Spleen (tissue), 13 donors: Measurements from ENCODE around the gene KRT13. TPM values are rescaled to one million over a fixed set of nuclear protein-coding genes. Genes with fewer than 3 reads are reported as not detected.

Experiments
- DNase-seq: peaks from one replicate; pipeline ENCODE4 v3.0.0-alpha.2; 2020
- H3K27ac ChIP-seq, 8 donors: fragments of 200-600 bp; sonication (generic) in 7 of 8; 1 replicate in 4 of 8; 2 replicates in 4 of 8; pipeline versions ENCODE4 v1.5.0 to v1.8.0; 2016 to 2021; ENCODE audit warnings: inconsistent platforms in 4 of 8, mild to moderate bottlenecking in 4 of 8, moderate library complexity in 1 of 8
- H3K27me3 ChIP-seq, 7 donors: fragments of 200-600 bp; sonication (generic) in 6 of 7; replicated peaks in 1 of 7; 1 replicate in 4 of 7; 2 replicates in 3 of 7; pipeline versions ENCODE4 v1.5.0 to v1.8.0; 2016 to 2021; ENCODE audit warnings: inconsistent platforms in 3 of 7, mild to moderate bottlenecking in 1 of 7
- H3K36me3 ChIP-seq, 6 donors: fragments of 200-600 bp; sonication (generic) in 5 of 6; 1 replicate in 4 of 6; 2 replicates in 2 of 6; pipeline versions ENCODE4 v1.5.0 to v1.8.0; 2016 to 2021; ENCODE audit warnings: inconsistent platforms in 2 of 6
- H3K4me1 ChIP-seq, 6 donors: fragments of 200-600 bp; sonication (generic) in 5 of 6; 1 replicate in 3 of 6; 2 replicates in 3 of 6; pipeline versions ENCODE4 v1.5.0 to v1.8.0; 2016 to 2021; ENCODE audit warnings: inconsistent platforms in 3 of 6
- H3K4me3 ChIP-seq, 8 donors: fragments of 200-600 bp; sonication (generic) in 7 of 8; 1 replicate in 4 of 8; 2 replicates in 4 of 8; pipeline versions ENCODE4 v1.5.0 to v1.8.0; 2016 to 2021; ENCODE audit warnings: inconsistent platforms in 4 of 8, mild to moderate bottlenecking in 4 of 8, moderate library complexity in 2 of 8
- H3K9me3 ChIP-seq, 8 donors: fragments of 200-600 bp; sonication (generic) in 7 of 8; 1 replicate in 4 of 8; 2 replicates in 4 of 8; pipeline versions ENCODE4 v1.5.0 to v1.8.0; 2016 to 2021; ENCODE audit warnings: inconsistent platforms in 4 of 8
- CTCF ChIP-seq, 11 experiments: fragments of 200-600 bp in 7 of 11; fragments of 450-650 bp in 4 of 11; sonication (generic) in 4 of 11; IDR thresholded peaks in 8 of 11; conservative IDR thresholded peaks in 3 of 11; 1 replicate in 7 of 11; 2 replicates in 4 of 11; pipeline versions ENCODE4 v1.4.0 to v1.8.0; 2016 to 2021; ENCODE audit warnings: antibody characterized with exemption in 11 of 11, inconsistent platforms in 4 of 11, mild to moderate bottlenecking in 1 of 11
- POLR2A ChIP-seq, 3 donors: fragments of 450-650 bp; IDR thresholded peaks; one replicate each; pipeline ENCODE4 v1.5.1; 2017; ENCODE audit warnings: antibody characterized with exemption in 3 of 3, mild to moderate bottlenecking in 1 of 3
- POLR2AphosphoS5 ChIP-seq, 3 donors: sonication (generic); formaldehyde crosslinking; IDR thresholded peaks; one replicate each; pipeline ENCODE4 v1.5.1; 2017; ENCODE audit warnings: antibody characterized with exemption in 3 of 3
- WGBS, 5 donors: extraction: QIAGEN DNeasy Blood & Tissue Kit in 3 of 5; methylation state at CpG; one replicate each; pipeline versions ENCODE4 v1.1.5 to v1.1.7; 2013 to 2018; 5-methylcytosine and 5-hydroxymethylcytosine counted together
- intact Hi-C: fragments of 100-400 bp; cut with DNase I; formaldehyde crosslinking; loops from one replicate; pipeline ENCODE4 v1.15.0; 2023; ENCODE audit warnings: low total_unique reads
- long read RNA-seq, 2 donors: transcript quantifications; one replicate each; lab custom pipeline, GENCODE V29; 2026
- polyA plus RNA-seq, 3 donors: library from polyadenylated mRNA; stranded (reverse); fragments of 200-250 nt; gene quantifications; one replicate each; pipeline ENCODE4 v1.2.1, GENCODE V29; 2013
- total RNA-seq, 7 donors: library from RNA; depleted of rRNA in 3 of 7; stranded (reverse); fragments of >200 nt in 3 of 7; fragmentation: NEBNext Ultra II Directional in 4 of 7; extraction: Animal tissue kit (Norgen Biotek cat#: 25700) in 4 of 7; gene quantifications; one replicate each; pipeline versions ENCODE4 v1.1.0 to v1.2.1, GENCODE V29; 2016 to 2021
- donor health status: healthy with polysubstance abuse.
- donor health status: DM: no; HTN: no; CAD: no; lungs with moderate emphysema.
- donor health status: DM: no; HTN: no; CAD: no.
- donor health status: Bipolar disorder and iron deficiency.
- donor health status: healthy.
- donor health status: DM: no; HTN: no; CAD: no.
- donor health status: DM: yes; HTN: yes; CAD: no.

Gene KRT13
- total RNA-seq: not detected
- 10 to 100 TPM in 1 of 3 donors, 1 to 10 TPM in 2; 1.6 to 26.4 (median 3.8) TPM for polyA plus RNA-seq
- long read RNA-seq, donor 1: 0 reads
- long read RNA-seq, donor 2: 0 reads

DNA sequence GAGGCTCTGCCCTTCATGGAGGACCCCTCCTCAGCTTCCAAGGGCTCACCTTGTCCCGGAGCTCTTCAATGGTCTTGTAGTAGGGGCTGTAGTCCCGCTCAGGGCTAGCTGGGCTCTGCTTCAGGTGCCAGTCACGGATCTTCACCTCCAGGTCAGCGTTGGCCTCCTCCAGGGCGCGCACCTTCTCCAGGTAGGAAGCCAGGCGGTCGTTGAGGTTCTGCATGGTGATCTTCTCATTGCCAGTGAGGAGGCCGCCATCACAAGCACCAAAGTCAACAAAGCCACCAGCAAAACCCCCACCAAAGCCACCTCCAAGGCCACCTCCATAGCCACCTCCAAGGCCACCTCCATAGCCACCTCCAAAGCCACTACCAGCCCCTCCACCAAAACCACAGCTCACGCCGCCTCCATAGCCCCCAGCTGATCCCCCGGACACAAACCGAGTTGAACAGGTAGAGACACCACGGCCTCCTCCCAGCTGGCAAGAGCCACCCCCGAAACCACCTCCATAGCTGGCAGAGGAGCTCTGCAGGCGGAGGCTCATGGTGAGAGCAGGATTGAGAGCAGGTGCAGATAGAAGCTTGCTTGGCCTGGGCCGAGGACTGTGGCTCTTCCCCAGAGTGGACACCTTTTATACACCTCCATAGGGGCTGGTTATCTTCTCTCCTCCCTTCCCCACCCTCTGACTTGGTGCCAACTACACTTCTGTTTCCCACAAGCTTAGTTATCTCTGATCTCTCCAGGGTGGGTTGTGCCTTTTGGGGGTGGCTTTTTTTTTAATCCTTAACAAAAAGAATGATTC lies at the start of gene KRT13:
KRT13 (minus strand) TSS at position 606 of the 802 bp plus-strand sequence; CDS start at position 544, 62 bp downstream.
- Histone ChIP-seq H3K27me3 (peaks cover 0 to 4% (median 0%) of the 10 kb centered on the region in 7 donors), H3K9me3 (no peaks in the 10 kb centered on the region), H3K27ac (no peak within 1 kb of the TSS), H3K36me3 (no peaks in the 10 kb centered on the region), H3K4me1 (peaks cover 0 to 5% (median 0%) of the 10 kb centered on the region in 6 donors), H3K4me3 (no peak within 1 kb of the TSS)
- intact Hi-C loops: no loop called here
- 80 to 91% (median 86%) methylated on average over 17 of the region's 17 CpGs for WGBS, 5 donors
- DNase-seq: no peak
- TF ChIP-seq POLR2AphosphoS5 (IDR thresholded peaks at IDR 0.05): no peak
- no peak for TF ChIP-seq POLR2A (IDR thresholded peaks at IDR 0.05)
- no peak for TF ChIP-seq CTCF (IDR thresholded peaks at IDR 0.05 in 8 of 11, conservative IDR thresholded peaks at IDR 0.05 in 3 of 11)

DNA sequence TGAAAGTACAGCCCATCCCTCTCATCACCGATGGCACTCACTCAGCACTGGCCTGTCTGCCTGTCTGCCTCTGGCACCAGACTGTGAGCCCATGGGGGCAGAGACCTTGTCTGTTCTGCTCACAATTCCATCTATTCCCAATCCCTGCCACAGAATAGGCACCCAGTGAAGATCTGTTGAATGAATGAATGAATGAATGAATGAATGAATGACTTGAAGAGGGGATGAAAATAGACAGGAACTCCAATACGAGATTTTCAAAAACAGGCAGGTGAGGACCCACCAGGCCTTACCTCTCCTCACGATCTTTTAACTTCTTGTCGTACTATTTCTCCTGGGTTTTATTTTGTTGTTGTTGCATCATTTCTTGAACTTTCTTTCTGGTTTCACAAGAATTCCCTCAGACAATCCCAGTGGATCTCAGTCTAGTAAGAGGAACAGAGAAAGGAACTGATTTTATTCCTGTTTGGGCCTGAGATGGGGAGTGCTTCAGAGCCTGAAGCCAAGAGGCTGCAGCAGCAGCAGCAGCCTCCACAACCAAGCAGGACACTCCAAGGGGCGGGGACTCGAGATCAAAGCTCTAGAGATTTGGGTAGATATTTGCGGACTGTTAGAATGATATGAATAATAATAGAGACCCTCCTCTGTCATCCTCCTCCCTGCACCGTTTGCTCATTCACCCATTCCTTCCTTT lies 48.7 kb upstream of the KRT13 start:
- H3K36me3 ChIP-seq: no peaks in the 10 kb centered on the region
- intact Hi-C loops: loop anchor here (5.0 kb wide), 1 partner anchor 108 kb away; no protein-coding TSS in a partner anchor
- peak overlapping the region in 3 of 8 donors; percentile 36 to 44 (median 44) for H3K27ac ChIP-seq
- 75 to 78% (median 75%) methylated on average over 8 of the region's 8 CpGs for WGBS, 5 donors
- H3K27me3 ChIP-seq: peaks cover 0 to 27% (median 0%) of the 10 kb centered on the region in 7 donors
- DNase-seq: no peak
- peaks cover under 1 to 18% (median 9%) of the 10 kb centered on the region in 6 donors for H3K4me1 ChIP-seq
- H3K4me3 ChIP-seq: no peak overlapping the region
- TF ChIP-seq CTCF (IDR thresholded peaks at IDR 0.05 in 8 of 11, conservative IDR thresholded peaks at IDR 0.05 in 3 of 11) (no peak), POLR2AphosphoS5 (IDR thresholded peaks at IDR 0.05) (no peak), POLR2A (IDR thresholded peaks at IDR 0.05) (no peak)
- no peaks in the 10 kb centered on the region for H3K9me3 ChIP-seq

DNA sequence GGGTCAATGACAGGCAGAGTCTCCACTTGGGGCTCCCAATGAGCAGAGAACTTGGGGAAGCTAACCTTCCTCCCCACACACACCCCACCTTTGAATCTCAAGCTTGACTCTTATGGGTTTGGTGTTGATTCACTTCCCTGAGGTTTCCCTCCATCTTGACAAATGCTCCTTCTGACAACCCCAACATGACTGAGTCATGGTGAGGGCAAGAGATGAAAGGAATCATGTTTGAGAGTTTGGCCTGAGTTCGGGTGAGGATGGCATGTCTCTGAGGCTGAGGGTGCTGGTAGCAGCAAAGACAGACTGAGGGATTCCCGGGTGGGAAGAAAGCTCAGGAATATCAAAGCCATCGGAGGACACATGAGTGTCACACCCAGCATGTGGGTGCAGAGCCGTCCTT lies 47.8 kb upstream of the KRT13 start:
- peaks cover 0 to 29% (median 0%) of the 10 kb centered on the region in 7 donors for H3K27me3 ChIP-seq
- H3K9me3 ChIP-seq: no peaks in the 10 kb centered on the region
- peaks cover 11 to 27% (median 19%) of the 10 kb centered on the region in 6 donors for H3K4me1 ChIP-seq
- intact Hi-C loops: loop anchor here (5.0 kb wide), 1 partner anchor 109 kb away; no protein-coding TSS in a partner anchor
- TF ChIP-seq CTCF (IDR thresholded peaks at IDR 0.05 in 8 of 11, conservative IDR thresholded peaks at IDR 0.05 in 3 of 11): no peak
- TF ChIP-seq POLR2A (IDR thresholded peaks at IDR 0.05): no peak
- no peak for TF ChIP-seq POLR2AphosphoS5 (IDR thresholded peaks at IDR 0.05)
- DNase-seq: no peak
- H3K36me3 ChIP-seq: no peaks in the 10 kb centered on the region
- H3K27ac ChIP-seq: no peak overlapping the region
- WGBS, 5 donors: 64 to 88% (median 86%) methylated on average over 4 of the region's 4 CpGs
- H3K4me3 ChIP-seq: no peak overlapping the region
